K562 (cell line): Measurements from ENCODE around the gene CENPB.

Experiments
- AFF4 ChIP-seq: sonication (generic); formaldehyde crosslinking; IDR thresholded peaks from 2 replicates; pipeline ENCODE4 v1.8.0; 2023; ENCODE audit warnings: mild to moderate bottlenecking, missing genetic modification reagents
- CTCF ChIP-seq, 3 experiments: IDR thresholded peaks in 2 of 3; conservative IDR thresholded peaks in 1 of 3; 2 replicates each; pipeline ENCODE4 v1.5.1; 2011 to 2012; ENCODE audit warnings: low read length in 3 of 3, mild to moderate bottlenecking in 3 of 3, control low read depth in 2 of 3, improper control_type of control experiment in 1 of 3, inconsistent platforms in 1 of 3, low read depth in 1 of 3, mixed read lengths in 1 of 3, moderate library complexity in 1 of 3; ENCODE audit not compliant: insufficient read depth in 2 of 3
- EP300 ChIP-seq: IDR thresholded peaks from 2 replicates; pipeline ENCODE4 v1.6.1; 2012; ENCODE audit warnings: low read length, improper control_type of control experiment
- FOXP4 ChIP-seq: sonication (generic); formaldehyde crosslinking; IDR thresholded peaks from 2 replicates; pipeline ENCODE4 v1.8.0; 2022; ENCODE audit warnings: mild to moderate bottlenecking, missing genetic modification reagents, borderline replicate concordance
- HDGF ChIP-seq: fragments of 450-650 bp; IDR thresholded peaks from 2 replicates; pipeline ENCODE4 v1.6.1; 2016
- JUND ChIP-seq, 2 experiments: IDR thresholded peaks; 2 replicates in 1 of 2; 3 replicates in 1 of 2; pipeline ENCODE4 v1.6.1; 2011; ENCODE audit warnings: borderline replicate concordance in 2 of 2, low read depth in 2 of 2, low read length in 2 of 2, improper control_type of control experiment in 1 of 2, missing biosample characterization in 1 of 2, missing genetic modification characterization in 1 of 2, missing genetic modification reagents in 1 of 2
- POLR2AphosphoS5 ChIP-seq: IDR thresholded peaks from 2 replicates; pipeline ENCODE4 v1.6.1; 2011; ENCODE audit warnings: mild to moderate bottlenecking, low read depth, low read length, moderate library complexity; ENCODE audit not compliant: control insufficient read depth, insufficient read depth
- ZNF143 ChIP-seq: sonication (generic); formaldehyde crosslinking; IDR thresholded peaks from 2 replicates; pipeline ENCODE4 v1.9.0; 2022; ENCODE audit warnings: mild to moderate bottlenecking, missing genetic modification reagents
- TF ChIP-seq, protein P1 (sequence below): fragments of 450-650 bp; IDR thresholded peaks from 2 replicates; pipeline ENCODE4 v1.6.1; 2018; ENCODE audit not compliant: partially characterized antibody
- TF ChIP-seq, protein P2 (sequence below), 2 experiments: IDR thresholded peaks; 2 replicates each; pipeline ENCODE4 v1.6.1; 2011; ENCODE audit warnings: borderline replicate concordance in 1 of 2, control low read depth in 1 of 2, low read depth in 1 of 2, low read length in 1 of 2, mild to moderate bottlenecking in 1 of 2, mixed read lengths in 1 of 2, moderate library complexity in 1 of 2; ENCODE audit not compliant: insufficient read depth in 1 of 2, insufficient read length in 1 of 2, poor library complexity in 1 of 2, severe bottlenecking in 1 of 2; ENCODE audit errors: extremely low read depth in 1 of 2

- no peak for TF ChIP-seq JUND (IDR thresholded peaks at IDR 0.05; ENCODE audit: borderline replicate concordance, low read depth, low read length)
- no peak for TF ChIP-seq JUND (tag; IDR thresholded peaks at IDR 0.05; ENCODE audit: borderline replicate concordance, low read depth, low read length)
- TF ChIP-seq, protein P1, sequence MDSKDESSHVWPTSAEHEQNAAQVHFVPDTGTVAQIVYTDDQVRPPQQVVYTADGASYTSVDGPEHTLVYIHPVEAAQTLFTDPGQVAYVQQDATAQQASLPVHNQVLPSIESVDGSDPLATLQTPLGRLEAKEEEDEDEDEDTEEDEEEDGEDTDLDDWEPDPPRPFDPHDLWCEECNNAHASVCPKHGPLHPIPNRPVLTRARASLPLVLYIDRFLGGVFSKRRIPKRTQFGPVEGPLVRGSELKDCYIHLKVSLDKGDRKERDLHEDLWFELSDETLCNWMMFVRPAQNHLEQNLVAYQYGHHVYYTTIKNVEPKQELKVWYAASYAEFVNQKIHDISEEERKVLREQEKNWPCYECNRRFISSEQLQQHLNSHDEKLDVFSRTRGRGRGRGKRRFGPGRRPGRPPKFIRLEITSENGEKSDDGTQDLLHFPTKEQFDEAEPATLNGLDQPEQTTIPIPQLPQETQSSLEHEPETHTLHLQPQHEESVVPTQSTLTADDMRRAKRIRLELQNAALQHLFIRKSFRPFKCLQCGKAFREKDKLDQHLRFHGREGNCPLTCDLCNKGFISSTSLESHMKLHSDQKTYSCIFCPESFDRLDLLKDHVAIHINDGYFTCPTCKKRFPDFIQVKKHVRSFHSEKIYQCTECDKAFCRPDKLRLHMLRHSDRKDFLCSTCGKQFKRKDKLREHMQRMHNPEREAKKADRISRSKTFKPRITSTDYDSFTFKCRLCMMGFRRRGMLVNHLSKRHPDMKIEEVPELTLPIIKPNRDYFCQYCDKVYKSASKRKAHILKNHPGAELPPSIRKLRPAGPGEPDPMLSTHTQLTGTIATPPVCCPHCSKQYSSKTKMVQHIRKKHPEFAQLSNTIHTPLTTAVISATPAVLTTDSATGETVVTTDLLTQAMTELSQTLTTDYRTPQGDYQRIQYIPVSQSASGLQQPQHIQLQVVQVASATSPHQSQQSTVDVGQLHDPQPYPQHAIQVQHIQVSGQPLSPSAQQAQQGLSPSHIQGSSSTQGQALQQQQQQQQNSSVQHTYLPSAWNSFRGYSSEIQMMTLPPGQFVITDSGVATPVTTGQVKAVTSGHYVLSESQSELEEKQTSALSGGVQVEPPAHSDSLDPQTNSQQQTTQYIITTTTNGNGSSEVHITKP = no peak
- no peak for TF ChIP-seq POLR2AphosphoS5
- no peak for TF ChIP-seq AFF4 (CRISPR knock-in tag)
- TF ChIP-seq, protein P2, sequence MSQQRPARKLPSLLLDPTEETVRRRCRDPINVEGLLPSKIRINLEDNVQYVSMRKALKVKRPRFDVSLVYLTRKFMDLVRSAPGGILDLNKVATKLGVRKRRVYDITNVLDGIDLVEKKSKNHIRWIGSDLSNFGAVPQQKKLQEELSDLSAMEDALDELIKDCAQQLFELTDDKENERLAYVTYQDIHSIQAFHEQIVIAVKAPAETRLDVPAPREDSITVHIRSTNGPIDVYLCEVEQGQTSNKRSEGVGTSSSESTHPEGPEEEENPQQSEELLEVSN (IDR thresholded peaks at IDR 0.05; ENCODE audit: borderline replicate concordance in 1 of 2, extremely low read depth in 1 of 2, insufficient read depth in 1 of 2, insufficient read length in 1 of 2, low read depth in 1 of 2, low read length in 1 of 2, poor library complexity in 1 of 2, severe bottlenecking in 1 of 2) = no peak
- TF ChIP-seq FOXP4 (CRISPR knock-in tag) = no peak
- TF ChIP-seq ZNF143 (CRISPR knock-in tag) = no peak
- no peak for TF ChIP-seq CTCF (IDR thresholded peaks at IDR 0.05 in 2 of 3, conservative IDR thresholded peaks at IDR 0.05 in 1 of 3; ENCODE audit: insufficient read depth in 2 of 3, low read depth in 1 of 3, low read length in 3 of 3)
- no peak for TF ChIP-seq HDGF
- no peak for TF ChIP-seq EP300
Measured at GRCh38 chr20:3759884-3760283, 26.7 kb downstream of the CENPB start.
